ENCODE data around the gene MAP10. TPM values are rescaled to one million over a fixed set of nuclear protein-coding genes. Genes with fewer than 3 reads are reported as not detected.

The MAP10 gene
- total RNA-seq, 1 donor from 2014 or later = 3.3 TPM

DNA sequence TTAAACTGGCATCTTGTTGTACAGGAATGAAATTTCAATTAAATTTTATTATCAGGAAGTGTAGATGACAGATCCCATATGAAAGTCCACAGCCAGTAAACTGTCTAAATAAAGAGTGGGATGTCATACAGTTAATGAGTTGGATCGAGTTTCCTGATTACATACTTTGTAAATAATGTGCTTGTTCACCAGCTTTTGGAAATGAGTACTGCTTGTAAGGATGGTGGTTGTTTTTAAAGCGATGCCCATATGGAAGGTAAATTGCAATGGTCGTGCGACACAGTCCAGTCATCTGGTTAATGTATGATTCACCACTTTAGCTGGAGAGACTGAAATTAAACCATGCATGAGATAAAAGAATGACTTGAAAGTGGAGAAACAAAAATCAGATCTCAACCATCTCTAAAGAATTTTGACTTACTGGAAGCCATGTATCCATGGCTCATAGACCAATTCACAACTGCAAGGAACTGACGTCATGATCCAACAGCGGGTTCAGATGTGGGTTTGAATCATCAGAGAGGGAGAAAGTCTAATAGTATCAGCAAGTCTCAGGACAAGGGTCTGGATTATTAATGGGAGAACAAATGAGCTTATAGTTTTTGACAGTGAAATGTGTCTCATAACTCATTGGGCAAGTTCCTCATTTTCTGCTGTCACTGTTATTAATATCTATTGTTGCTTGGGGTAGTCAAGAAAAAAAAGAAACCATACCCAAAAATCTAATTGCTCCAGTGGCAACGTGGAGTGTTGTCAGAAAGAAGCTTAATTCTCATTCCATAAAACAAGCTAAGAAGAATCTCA, 49.0 kb downstream of the MAP10 start:
- no peak overlapping the region for H3K4me3 ChIP-seq (ENCODE audit: low read depth, low read length)
- DNase-seq (ENCODE audit: low read depth) = peak; percentile 94
- TF ChIP-seq, protein P1, sequence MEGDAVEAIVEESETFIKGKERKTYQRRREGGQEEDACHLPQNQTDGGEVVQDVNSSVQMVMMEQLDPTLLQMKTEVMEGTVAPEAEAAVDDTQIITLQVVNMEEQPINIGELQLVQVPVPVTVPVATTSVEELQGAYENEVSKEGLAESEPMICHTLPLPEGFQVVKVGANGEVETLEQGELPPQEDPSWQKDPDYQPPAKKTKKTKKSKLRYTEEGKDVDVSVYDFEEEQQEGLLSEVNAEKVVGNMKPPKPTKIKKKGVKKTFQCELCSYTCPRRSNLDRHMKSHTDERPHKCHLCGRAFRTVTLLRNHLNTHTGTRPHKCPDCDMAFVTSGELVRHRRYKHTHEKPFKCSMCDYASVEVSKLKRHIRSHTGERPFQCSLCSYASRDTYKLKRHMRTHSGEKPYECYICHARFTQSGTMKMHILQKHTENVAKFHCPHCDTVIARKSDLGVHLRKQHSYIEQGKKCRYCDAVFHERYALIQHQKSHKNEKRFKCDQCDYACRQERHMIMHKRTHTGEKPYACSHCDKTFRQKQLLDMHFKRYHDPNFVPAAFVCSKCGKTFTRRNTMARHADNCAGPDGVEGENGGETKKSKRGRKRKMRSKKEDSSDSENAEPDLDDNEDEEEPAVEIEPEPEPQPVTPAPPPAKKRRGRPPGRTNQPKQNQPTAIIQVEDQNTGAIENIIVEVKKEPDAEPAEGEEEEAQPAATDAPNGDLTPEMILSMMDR (conservative IDR thresholded peaks at IDR 0.05; ENCODE audit: low read depth, low read length) = no peak

DNA sequence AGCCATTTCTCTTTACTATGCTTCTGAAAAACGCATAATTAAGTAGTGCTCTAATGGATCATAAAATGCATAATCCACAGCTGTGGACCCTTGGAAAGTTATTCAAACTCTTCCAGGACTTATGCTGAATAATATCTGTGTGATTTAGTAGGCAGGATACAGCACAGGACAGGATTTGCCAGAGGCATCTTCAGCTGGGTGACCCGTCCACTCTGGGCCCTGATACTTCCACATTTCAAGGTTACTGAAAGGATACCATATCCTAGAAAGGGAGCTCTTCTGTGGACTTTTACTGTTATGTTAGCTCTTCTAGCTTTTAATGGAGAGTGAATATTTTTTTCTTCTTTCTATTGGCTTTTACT, 49.6 kb downstream of the MAP10 start:
- DNase-seq (ENCODE audit: low read depth) = no peak
- H3K4me3 ChIP-seq (ENCODE audit: low read depth, low read length) = no peak overlapping the region
- TF ChIP-seq, protein P1 (conservative IDR thresholded peaks at IDR 0.05; ENCODE audit: low read depth, low read length) = no peak

DNA sequence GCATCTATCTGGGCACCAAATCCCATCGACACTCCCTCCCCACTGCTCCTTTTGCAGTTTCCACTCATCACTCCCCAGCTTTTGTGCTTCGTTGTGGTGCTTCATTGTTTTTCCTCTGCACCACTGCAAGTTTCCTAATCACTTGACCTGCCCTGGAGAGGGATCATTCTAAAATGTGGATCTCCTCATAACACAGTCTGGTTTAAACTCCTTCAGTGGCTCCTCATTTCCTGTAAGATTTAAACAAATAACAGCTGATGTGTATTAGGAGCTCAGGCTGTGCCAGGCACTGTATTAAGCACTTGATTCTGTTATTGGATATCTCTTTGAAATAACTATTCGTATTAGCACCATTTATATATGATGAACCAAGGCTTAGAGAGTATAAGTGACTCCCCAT, 51.3 kb downstream of the MAP10 start:
- DNase-seq (ENCODE audit: low read depth) = no peak
- TF ChIP-seq, protein P1 (conservative IDR thresholded peaks at IDR 0.05; ENCODE audit: low read depth, low read length) = no peak
- H3K4me3 ChIP-seq (ENCODE audit: low read depth, low read length) = no peak overlapping the region

Other genes with a start within 250 kb of the MAP10 start
- 5.3 and 8.0 TPM in 2 replicates for gene SIPA1L2, start 175.3 kb upstream of the MAP10 start, total RNA-seq
- gene NTPCR, start 145.2 kb downstream of the MAP10 start, total RNA-seq = 31.0 and 31.2 TPM in 2 replicates

All from epithelial cell of proximal tubule (primary cell).